Measurements from ENCODE around the gene RNASE12.

- no peak for TF ChIP-seq CTCF (IDR thresholded peaks at IDR 0.05)
- TF ChIP-seq POLR2AphosphoS5 (IDR thresholded peaks at IDR 0.05) = no peak
Observed at GRCh38 chr14:20569066-20569465, 22.1 kb downstream of the RNASE12 start.
